HepG2 (cell line): ENCODE measurements around the gene DOP1B. TPM values are rescaled to one million over a fixed set of nuclear protein-coding genes. Genes with fewer than 3 reads are reported as not detected.
A peak's percentile ranks its signal among the peaks of the same experiment; 100 is the strongest.

ENCODE experiments used
- AFF4 ChIP-seq: sonication (generic); formaldehyde crosslinking; IDR thresholded peaks from 2 replicates; pipeline ENCODE4 v1.4.0; 2020; ENCODE audit warnings: missing genetic modification reagents
- ATF1 ChIP-seq: IDR thresholded peaks from 2 replicates; pipeline ENCODE4 v1.6.1; 2016; ENCODE audit warnings: mild to moderate bottlenecking, control low read depth
- CBX2 ChIP-seq, 2 experiments: fragments of 200-600 bp in 1 of 2; sonication (generic); formaldehyde crosslinking in 1 of 2; IDR thresholded peaks; 2 replicates each; pipeline versions ENCODE4 v1.7.0 to v1.8.1; 2018 to 2022; ENCODE audit warnings: low read depth in 2 of 2, low read length in 1 of 2, mild to moderate bottlenecking in 1 of 2, missing genetic modification reagents in 1 of 2
- FOXM1 ChIP-seq: sonication (generic); formaldehyde crosslinking; IDR thresholded peaks from 2 replicates; pipeline ENCODE4 v1.5.0; 2020; ENCODE audit warnings: missing genetic modification reagents
- HDAC1 ChIP-seq: sonication (generic); formaldehyde crosslinking; IDR thresholded peaks from 2 replicates; pipeline ENCODE4 v1.5.1; 2020; ENCODE audit warnings: mild to moderate bottlenecking, missing genetic modification reagents
- HINFP ChIP-seq: sonication (generic); formaldehyde crosslinking; IDR thresholded peaks from 2 replicates; pipeline ENCODE4 v1.4.0; 2020; ENCODE audit warnings: low read depth, mild to moderate bottlenecking, missing genetic modification reagents
- HNRNPL ChIP-seq: fragments of 200-400 bp; formaldehyde crosslinking; IDR thresholded peaks from 2 replicates; pipeline ENCODE4 v1.6.1; 2017; ENCODE audit warnings: mild to moderate bottlenecking, low read depth, low read length
- MED8 ChIP-seq: sonication (generic); formaldehyde crosslinking; IDR thresholded peaks from 2 replicates; pipeline ENCODE4 v1.8.1; 2023; ENCODE audit warnings: mild to moderate bottlenecking, missing genetic modification reagents; ENCODE audit not compliant: insufficient replicate concordance
- NFE2 ChIP-seq: sonication (generic); formaldehyde crosslinking; IDR thresholded peaks from 2 replicates; pipeline ENCODE4 v1.4.0; 2020; ENCODE audit warnings: missing genetic modification reagents
- PATZ1 ChIP-seq: sonication (generic); formaldehyde crosslinking; IDR thresholded peaks from 2 replicates; pipeline ENCODE4 v1.4.0; 2020; ENCODE audit warnings: missing genetic modification reagents
- PHF8 ChIP-seq: sonication (generic); formaldehyde crosslinking; IDR thresholded peaks from 2 replicates; pipeline ENCODE4 v1.5.0; 2020; ENCODE audit warnings: missing genetic modification reagents
- PLRG1 ChIP-seq: fragments of 450-650 bp; conservative IDR thresholded peaks from 2 replicates; pipeline ENCODE4 v1.6.1; 2016
- RERE ChIP-seq: IDR thresholded peaks from 2 replicates; pipeline ENCODE4 v1.6.1; 2016; ENCODE audit warnings: low read depth, missing genetic modification reagents, missing compliant biosample characterization
- SATB2 ChIP-seq: sonication (generic); formaldehyde crosslinking; IDR thresholded peaks from 2 replicates; pipeline ENCODE4 v1.5.0; 2020; ENCODE audit warnings: missing genetic modification reagents
- STAT5B ChIP-seq: sonication (generic); formaldehyde crosslinking; IDR thresholded peaks from 2 replicates; pipeline ENCODE4 v1.4.0; 2020; ENCODE audit warnings: missing genetic modification reagents
- ZNF3 ChIP-seq: IDR thresholded peaks from 2 replicates; pipeline ENCODE4 v1.7.0; 2017; ENCODE audit warnings: inconsistent platforms
- ZNF782 ChIP-seq: sonication (generic); formaldehyde crosslinking; IDR thresholded peaks from 2 replicates; pipeline ENCODE4 v1.4.0; 2020; ENCODE audit warnings: missing genetic modification reagents, mild to moderate bottlenecking, borderline replicate concordance
- polyA plus RNA-seq, 8 experiments: library from polyadenylated mRNA; depleted of rRNA in 3 of 8; stranded (reverse) in 7 of 8; unstranded in 1 of 8; fragments of >200 nt; fragmentation: Illumina TruSeq in 4 of 8; extraction: Trizol in 4 of 8; gene quantifications; 2 replicates each; pipeline versions ENCODE4 v1.2.1 to v1.2.3, GENCODE V29; 2011 to 2016; ENCODE audit warnings: low read depth in 4 of 8, missing spikeins in 1 of 8, mixed read lengths in 1 of 8; ENCODE audit not compliant: insufficient read depth in 1 of 8
- total RNA-seq, 5 experiments: library from RNA; depleted of rRNA; stranded (reverse); fragments of >200 nt; fragmentation: Illumina TruSeq; extraction: Trizol; gene quantifications; 2 replicates each; pipeline ENCODE4 v1.2.3, GENCODE V29; 2016; ENCODE audit warnings: low read depth in 1 of 5

Gene DOP1B
- total and polyA plus RNA-seq, 2 of the 13 experiments (the other 11 are each of a cell fraction or from before 2014, with no cell fraction given), result 2.8 to 3.2 TPM

GRCh38 chr21:36156815-36157670 lies at the start of gene DOP1B (continued):
- TF ChIP-seq MED8 (no peak), HINFP (CRISPR knock-in tag) (no peak), RERE (no peak), AFF4 (no peak), STAT5B (CRISPR knock-in tag) (no peak), PLRG1 (no peak), FOXM1 (no peak), SATB2 (CRISPR knock-in tag) (no peak), CBX2 (IDR thresholded peaks at IDR 0.05; ENCODE audit: low read depth, low read length) (no peak), CBX2 (CRISPR knock-in tag; IDR thresholded peaks at IDR 0.05; ENCODE audit: low read depth) (no peak), PATZ1 (no peak), HNRNPL (peak; percentile 46; the same call in 1 of the 2 replicates), NFE2 (CRISPR knock-in tag) (no peak), HDAC1 (CRISPR knock-in tag) (peak; percentile 63; the same call in 1 of the 2 replicates), ZNF782 (CRISPR knock-in tag) (no peak), PHF8 (CRISPR knock-in tag) (peak; percentile 59), ATF1 (CRISPR knock-in tag) (no peak), ZNF3 (CRISPR knock-in tag) (no peak)
